ENCODE measurements around the gene SLC19A3. TPM values are rescaled to one million over a fixed set of nuclear protein-coding genes. Genes with fewer than 3 reads are reported as not detected.

Gene SLC19A3
- total RNA-seq, 1 experiment from 2014 or later, result 2.3 TPM

DNA sequence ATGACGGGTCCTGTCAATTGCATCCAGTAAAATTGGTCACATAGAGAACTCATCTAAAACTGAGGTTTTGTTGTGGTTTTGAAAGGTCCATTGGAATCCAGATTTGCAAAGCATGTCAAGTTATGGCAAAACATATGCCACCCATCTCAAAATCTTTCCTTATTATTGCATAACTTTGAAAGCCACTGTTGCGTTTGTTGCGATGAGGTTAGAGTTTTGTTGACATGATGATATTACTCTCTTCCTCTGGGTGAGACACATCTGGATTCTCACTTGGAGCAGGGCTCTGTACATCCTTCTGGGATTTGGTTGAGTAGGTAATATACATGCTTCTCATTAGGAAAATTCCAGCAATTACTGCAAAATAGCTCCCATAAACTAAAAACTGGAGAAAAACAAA lies 30.6 kb downstream of the SLC19A3 start:
- Histone ChIP-seq H2BK15ac (ENCODE audit: low read depth, low read length) (no peak overlapping the region), H2BK20ac (ENCODE audit: low read depth, low read length, poor library complexity, severe bottlenecking) (no peak overlapping the region), H3K79me2 (ENCODE audit: insufficient read depth, low read length) (no peaks in the 10 kb centered on the region), H2AFZ (ENCODE audit: low read length) (no peak overlapping the region), H4K91ac (ENCODE audit: insufficient read length, low read depth, low read length) (no peak overlapping the region), H2BK5ac (ENCODE audit: insufficient read length, low read length) (no peak overlapping the region), H3K4me2 (ENCODE audit: insufficient read depth, insufficient read length, low read length) (no peak overlapping the region), H3K4ac (ENCODE audit: low read depth, low read length) (no peak overlapping the region), H3T11ph (ENCODE audit: low read length) (no peak overlapping the region), H3K9me3 (ENCODE audit: control insufficient read depth, low read depth, low read length) (no peaks in the 10 kb centered on the region), H3K23me2 (ENCODE audit: insufficient read length, low read depth, low read length, poor library complexity, severe bottlenecking) (no peaks in the 10 kb centered on the region), H2AK5ac (ENCODE audit: insufficient read length, low read length) (no peak overlapping the region), H3K23ac (ENCODE audit: insufficient read length, low read depth, low read length) (no peak overlapping the region), H3K79me1 (ENCODE audit: insufficient read depth, low read depth, low read length, poor library complexity, severe bottlenecking) (no peaks in the 10 kb centered on the region), H3K27me3 (ENCODE audit: insufficient read depth, low read length) (no peaks in the 10 kb centered on the region), H3K14ac (ENCODE audit: insufficient read depth, low read length) (no peak overlapping the region), H2BK120ac (ENCODE audit: low read depth, low read length, poor library complexity, severe bottlenecking) (no peak overlapping the region), H4K20me1 (ENCODE audit: control insufficient read depth, insufficient read depth, insufficient read length) (no peaks in the 10 kb centered on the region), H3K56ac (ENCODE audit: insufficient read length, low read depth, low read length) (no peak overlapping the region), H3K4me1 (ENCODE audit: insufficient read depth, low read length) (no peaks in the 10 kb centered on the region), H3K27ac (ENCODE audit: insufficient read length, low read depth, low read length) (no peak overlapping the region), H3K9ac (ENCODE audit: extremely low read depth, insufficient read length, low read length) (no peak overlapping the region), H3K18ac (ENCODE audit: insufficient read length, low read depth, low read length) (no peak overlapping the region), H4K5ac (ENCODE audit: insufficient read length, low read depth, low read length) (no peak overlapping the region), H4K8ac (replicated peaks; ENCODE audit: insufficient read length, low read depth, low read length) (no peak overlapping the region), H2BK12ac (ENCODE audit: insufficient read length, low read depth, low read length) (no peak overlapping the region)
- Mint-ChIP-seq H3K36me3 (ENCODE audit: insufficient read depth in 1 of 3, low read depth in 3 of 3) (no peaks in the 10 kb centered on the region; a peak in 1 of 7 replicates), H3K4me3 (no peak overlapping the region), H3K9me3 (no peaks in the 10 kb centered on the region), H3K27ac (no peak overlapping the region), H3K4me1 (no peaks in the 10 kb centered on the region), H3K27me3 (ENCODE audit: low read depth) (no peaks in the 10 kb centered on the region)
- whole genome bisulfite sequencing (ENCODE audit: extremely low coverage, insufficient read length, low lambda C conversion rate), result no CpG with 5 or more reads among the region's 3 CpGs
- DNase-seq, result no peak
- TF ChIP-seq, protein P1, sequence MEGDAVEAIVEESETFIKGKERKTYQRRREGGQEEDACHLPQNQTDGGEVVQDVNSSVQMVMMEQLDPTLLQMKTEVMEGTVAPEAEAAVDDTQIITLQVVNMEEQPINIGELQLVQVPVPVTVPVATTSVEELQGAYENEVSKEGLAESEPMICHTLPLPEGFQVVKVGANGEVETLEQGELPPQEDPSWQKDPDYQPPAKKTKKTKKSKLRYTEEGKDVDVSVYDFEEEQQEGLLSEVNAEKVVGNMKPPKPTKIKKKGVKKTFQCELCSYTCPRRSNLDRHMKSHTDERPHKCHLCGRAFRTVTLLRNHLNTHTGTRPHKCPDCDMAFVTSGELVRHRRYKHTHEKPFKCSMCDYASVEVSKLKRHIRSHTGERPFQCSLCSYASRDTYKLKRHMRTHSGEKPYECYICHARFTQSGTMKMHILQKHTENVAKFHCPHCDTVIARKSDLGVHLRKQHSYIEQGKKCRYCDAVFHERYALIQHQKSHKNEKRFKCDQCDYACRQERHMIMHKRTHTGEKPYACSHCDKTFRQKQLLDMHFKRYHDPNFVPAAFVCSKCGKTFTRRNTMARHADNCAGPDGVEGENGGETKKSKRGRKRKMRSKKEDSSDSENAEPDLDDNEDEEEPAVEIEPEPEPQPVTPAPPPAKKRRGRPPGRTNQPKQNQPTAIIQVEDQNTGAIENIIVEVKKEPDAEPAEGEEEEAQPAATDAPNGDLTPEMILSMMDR (conservative IDR thresholded peaks at IDR 0.05), result no peak

Data from H9 (cell line).